Fibroblast of lung (primary cell): Measurements from ENCODE around the gene ING2. TPM values are rescaled to one million over a fixed set of nuclear protein-coding genes. Genes with fewer than 3 reads are reported as not detected.

Experiments used
- DNase-seq, 2 donors: peaks; one replicate each; pipeline versions ENCODE4 v3.0.0 to v3.0.0-alpha.2; 2010; ENCODE audit warnings: low read depth in 2 of 2
- H2AFZ ChIP-seq: 2 replicates; pipeline ENCODE4 v1.5.1; 2012; ENCODE audit warnings: low read length, control low read depth, inconsistent platforms
- H3K27ac ChIP-seq: 2 replicates; pipeline ENCODE4 v1.5.1; 2011; ENCODE audit warnings: low read length, control low read depth; ENCODE audit not compliant: insufficient read depth
- H3K27me3 ChIP-seq: 2 replicates; pipeline ENCODE4 v1.5.1; 2011; ENCODE audit warnings: mild to moderate bottlenecking, low read length; ENCODE audit not compliant: control insufficient read depth, insufficient read depth
- H3K36me3 ChIP-seq: 2 replicates; pipeline ENCODE4 v1.5.1; 2011; ENCODE audit warnings: low read length; ENCODE audit not compliant: control insufficient read depth, insufficient read depth
- H3K4me1 ChIP-seq: 2 replicates; pipeline ENCODE4 v1.5.1; 2011; ENCODE audit warnings: low read length; ENCODE audit not compliant: control insufficient read depth, insufficient read depth; ENCODE audit errors: extremely low read depth
- H3K4me2 ChIP-seq: 2 replicates; pipeline ENCODE4 v1.5.1; 2011; ENCODE audit warnings: low read length, control low read depth; ENCODE audit not compliant: insufficient read depth; ENCODE audit errors: extremely low read depth
- H3K4me3 ChIP-seq, 4 experiments: fragments of 200-600 bp in 1 of 4; sonication (generic) in 1 of 4; replicated peaks in 1 of 4; 2 replicates each; pipeline ENCODE4 v1.5.1; 2011 to 2016; ENCODE audit warnings: low read length in 4 of 4, low read depth in 3 of 4, mild to moderate bottlenecking in 3 of 4, control low read depth in 2 of 4, inconsistent platforms in 1 of 4, mixed read lengths in 1 of 4; ENCODE audit not compliant: insufficient read depth in 1 of 4; ENCODE audit errors: control extremely low read depth in 1 of 4
- H3K79me2 ChIP-seq: 2 replicates; pipeline ENCODE4 v1.5.1; 2012; ENCODE audit warnings: mild to moderate bottlenecking, low read length, inconsistent platforms; ENCODE audit not compliant: control insufficient read depth, insufficient read depth
- H3K9ac ChIP-seq: 2 replicates; pipeline ENCODE4 v1.5.1; 2011; ENCODE audit warnings: mild to moderate bottlenecking, low read length, control low read depth; ENCODE audit not compliant: insufficient read depth
- H3K9me3 ChIP-seq: 2 replicates; pipeline ENCODE4 v1.5.1; 2012; ENCODE audit warnings: low read depth, low read length; ENCODE audit not compliant: control insufficient read depth, insufficient read depth
- H4K20me1 ChIP-seq: 2 replicates; pipeline ENCODE4 v1.5.1; 2011; ENCODE audit warnings: low read length; ENCODE audit not compliant: control insufficient read depth, insufficient read depth; ENCODE audit errors: extremely low read depth
- CTCF ChIP-seq, 2 donors: IDR thresholded peaks in 1 of 2; conservative IDR thresholded peaks in 1 of 2; 1 replicate in 1 of 2; 2 replicates in 1 of 2; pipeline ENCODE4 v1.5.1; 2011 to 2012; ENCODE audit warnings: low read length in 2 of 2, control low read depth in 1 of 2, inconsistent platforms in 1 of 2, low read depth in 1 of 2, mild to moderate bottlenecking in 1 of 2
- EZH2 ChIP-seq: IDR thresholded peaks from 2 replicates; pipeline ENCODE4 v1.5.1; 2012; ENCODE audit warnings: low read length, control low read depth, mild to moderate bottlenecking; ENCODE audit errors: missing control alignments
- polyA plus RNA-seq, 2 donors: library from polyadenylated mRNA; depleted of rRNA in 1 of 2; stranded (reverse) in 1 of 2; unstranded in 1 of 2; fragments of >200 nt; gene quantifications; 2 replicates each; pipeline ENCODE4 v1.2.1, GENCODE V29; 2011 to 2012; ENCODE audit warnings: missing spikeins in 1 of 2
- total RNA-seq: library from RNA; depleted of rRNA; stranded (reverse); fragments of >200 nt; gene quantifications from 2 replicates; pipeline ENCODE4 v1.2.1, GENCODE V29; 2014

Gene ING2
- total and polyA plus RNA-seq, 2 donors (not counting 1 experiment from before 2014, with no cell fraction given) = 7.9 to 12.1 TPM

DNA sequence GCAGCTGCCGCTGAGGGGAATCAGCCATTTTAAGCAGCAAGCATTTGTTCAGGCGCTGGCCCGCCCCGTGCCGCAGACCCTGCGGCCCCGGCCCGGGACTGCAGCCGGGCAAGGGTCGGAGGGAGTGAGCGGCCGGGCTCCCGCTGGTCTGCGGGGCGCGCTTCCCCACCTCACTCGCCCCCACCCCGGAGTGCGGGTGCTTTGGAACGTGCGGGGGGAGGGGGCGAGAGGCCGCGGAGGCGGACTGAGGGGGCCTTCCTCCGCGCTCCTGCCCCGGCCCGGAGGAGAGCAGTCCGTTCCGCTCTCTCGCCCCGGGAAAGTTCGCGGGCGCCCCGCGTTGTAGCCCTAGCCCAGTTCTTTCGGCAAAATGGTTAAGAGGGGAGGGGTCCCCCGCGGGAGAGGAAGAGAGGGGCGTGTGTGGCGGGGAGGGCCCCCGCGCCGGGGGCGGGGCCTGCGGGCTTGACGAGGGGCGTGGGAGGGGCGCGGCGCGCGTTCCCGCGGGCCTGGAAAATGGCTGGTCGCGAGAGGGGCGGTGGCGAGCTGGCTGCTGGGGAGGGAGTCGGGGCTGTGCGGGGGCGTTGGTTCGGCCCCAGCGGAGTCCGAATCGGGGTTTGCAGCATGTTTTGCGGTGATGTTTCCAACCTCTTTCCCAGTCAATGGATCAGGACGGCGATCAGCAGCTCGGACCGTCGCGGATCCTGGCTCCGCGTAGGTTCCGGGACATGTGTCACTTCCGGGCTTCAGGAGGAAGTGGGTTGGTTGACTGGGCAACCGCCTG is 942 bp downstream of the ING2 start:
- Histone ChIP-seq H3K27ac (peak overlapping the region; percentile 95), H3K4me2 (peak overlapping the region; percentile 81), H3K4me3 (peak overlapping the region; percentile 74 to 94 (median 84)), H3K27me3 (no peaks in the 10 kb centered on the region), H4K20me1 (no peaks in the 10 kb centered on the region), H3K9me3 (no peaks in the 10 kb centered on the region), H3K36me3 (no peaks in the 10 kb centered on the region), H3K4me1 (peaks cover 2% of the 10 kb centered on the region), H2AFZ (peak overlapping the region; percentile 95), H3K79me2 (peaks cover 43% of the 10 kb centered on the region), H3K9ac (peak overlapping the region; percentile 94)
- DNase-seq = peak; percentile 87 to 88
- no peak for TF ChIP-seq EZH2
- no peak for TF ChIP-seq CTCF (conservative IDR thresholded peaks at IDR 0.05 in 1 of 2, IDR thresholded peaks at IDR 0.05 in 1 of 2; ENCODE audit: low read depth in 1 of 2, low read length in 2 of 2)

- no peaks in the 10 kb centered on the region for H4K20me1 ChIP-seq
- no peaks in the 10 kb centered on the region for H3K27me3 ChIP-seq
- H2AFZ ChIP-seq = peak overlapping the region; percentile 67
- H3K4me3 ChIP-seq = peak overlapping the region; percentile 74 to 94 (median 84)
- peak overlapping the region; percentile 95 for H3K27ac ChIP-seq
- H3K4me1 ChIP-seq = peaks cover 2% of the 10 kb centered on the region
- TF ChIP-seq CTCF (conservative IDR thresholded peaks at IDR 0.05 in 1 of 2, IDR thresholded peaks at IDR 0.05 in 1 of 2; ENCODE audit: low read depth in 1 of 2, low read length in 2 of 2) = no peak
- no peak for TF ChIP-seq EZH2
- peak overlapping the region; percentile 94 for H3K9ac ChIP-seq
- no peaks in the 10 kb centered on the region for H3K9me3 ChIP-seq
- no peaks in the 10 kb centered on the region for H3K36me3 ChIP-seq
- H3K79me2 ChIP-seq = peaks cover 43% of the 10 kb centered on the region
- no peak for DNase-seq
- peak overlapping the region; percentile 81 for H3K4me2 ChIP-seq
Measured at GRCh38 chr4:183506389-183506735, 1.5 kb downstream of the ING2 start.

- Histone ChIP-seq H2AFZ (no peak overlapping the region), H3K36me3 (no peaks in the 10 kb centered on the region), H3K4me1 (no peaks in the 10 kb centered on the region), H3K9ac (no peak overlapping the region), H3K4me2 (no peak overlapping the region), H3K79me2 (peaks cover 35% of the 10 kb centered on the region), H4K20me1 (no peaks in the 10 kb centered on the region), H3K9me3 (no peaks in the 10 kb centered on the region), H3K27me3 (no peaks in the 10 kb centered on the region), H3K4me3 (no peak overlapping the region), H3K27ac (no peak overlapping the region)
- no peak for DNase-seq
- TF ChIP-seq CTCF (conservative IDR thresholded peaks at IDR 0.05 in 1 of 2, IDR thresholded peaks at IDR 0.05 in 1 of 2; ENCODE audit: low read depth in 1 of 2, low read length in 2 of 2) = no peak
- TF ChIP-seq EZH2 = no peak
Measured at GRCh38 chr4:183507925-183508696, 3.3 kb downstream of the ING2 start.
